GM21360 (cell line): Measurements from ENCODE around the gene ITGAL.

Experiments used
- ATAC-seq: cut with Tn5 transposase; IDR thresholded peaks from one replicate; pipeline ENCODE4 v1.9.1; 2021; ENCODE audit warnings: mild to moderate bottlenecking, moderate library complexity; ENCODE audit not compliant: unreplicated experiment

The ITGAL gene

GRCh38 chr16:30541502-30542329 lies 69.2 kb downstream of the ITGAL start:
- no peak for ATAC-seq

- no peak for ATAC-seq
Observed at GRCh38 chr16:30543067-30543466, 70.5 kb downstream of the ITGAL start.

GRCh38 chr16:30546115-30546514 lies 73.6 kb downstream of the ITGAL start:
- ATAC-seq: no peak

- no peak for ATAC-seq
Observed at GRCh38 chr16:30548416-30549253, 76.1 kb downstream of the ITGAL start.

- no peak for ATAC-seq
Observed at GRCh38 chr16:30551781-30552180, 79.2 kb downstream of the ITGAL start.

GRCh38 chr16:30552956-30553355 lies 80.4 kb downstream of the ITGAL start:
- no peak for ATAC-seq

- ATAC-seq: no peak
Observed at GRCh38 chr16:30553393-30553899, 80.9 kb downstream of the ITGAL start.

GRCh38 chr16:30554557-30555314 lies 82.2 kb downstream of the ITGAL start:
- no peak for ATAC-seq

- ATAC-seq: no peak
Observed at GRCh38 chr16:30555315-30556124, 83.0 kb downstream of the ITGAL start.

GRCh38 chr16:30556125-30556473 lies 83.6 kb downstream of the ITGAL start:
- ATAC-seq: no peak

- ATAC-seq: peak; percentile 8
Observed at GRCh38 chr16:30557707-30557956, 85.1 kb downstream of the ITGAL start.

GRCh38 chr16:30557957-30558788 lies 85.6 kb downstream of the ITGAL start, which contains the start of gene ZNF764:
TSS of gene ZNF764 (minus strand) at chr16:30558374. CDS start at chr16:30558182, 192 bp downstream.
- ATAC-seq: peak; percentile 90

- ATAC-seq: no peak
Observed at GRCh38 chr16:30558789-30559377, 86.3 kb downstream of the ITGAL start.

GRCh38 chr16:30559690-30560089 lies 87.1 kb downstream of the ITGAL start:
- ATAC-seq: no peak

GRCh38 chr16:30561089-30561816 lies 88.7 kb downstream of the ITGAL start:
- no peak for ATAC-seq

- ATAC-seq: no peak
Observed at GRCh38 chr16:30562021-30562420, 89.5 kb downstream of the ITGAL start.

- no peak for ATAC-seq
Observed at GRCh38 chr16:30565526-30565925, 93.0 kb downstream of the ITGAL start.

GRCh38 chr16:30565984-30566383 lies 93.4 kb downstream of the ITGAL start:
- no peak for ATAC-seq

GRCh38 chr16:30566531-30566930 lies 94.0 kb downstream of the ITGAL start:
- no peak for ATAC-seq
